COLO668 (cell line): Measurements from ENCODE around the gene CSRP3.
"Not testable (repeated sequence)": the region's sequence is repeated elsewhere in the genome, so short reads cannot be mapped to it uniquely, and the experiment has no call there.

Experiments used
- DNase-seq: peaks from one replicate; lab custom pipeline; 2025; ENCODE audit not compliant: unreplicated experiment; lab: John Stamatoyannopoulos, UW

CSRP3 gene

DNA sequence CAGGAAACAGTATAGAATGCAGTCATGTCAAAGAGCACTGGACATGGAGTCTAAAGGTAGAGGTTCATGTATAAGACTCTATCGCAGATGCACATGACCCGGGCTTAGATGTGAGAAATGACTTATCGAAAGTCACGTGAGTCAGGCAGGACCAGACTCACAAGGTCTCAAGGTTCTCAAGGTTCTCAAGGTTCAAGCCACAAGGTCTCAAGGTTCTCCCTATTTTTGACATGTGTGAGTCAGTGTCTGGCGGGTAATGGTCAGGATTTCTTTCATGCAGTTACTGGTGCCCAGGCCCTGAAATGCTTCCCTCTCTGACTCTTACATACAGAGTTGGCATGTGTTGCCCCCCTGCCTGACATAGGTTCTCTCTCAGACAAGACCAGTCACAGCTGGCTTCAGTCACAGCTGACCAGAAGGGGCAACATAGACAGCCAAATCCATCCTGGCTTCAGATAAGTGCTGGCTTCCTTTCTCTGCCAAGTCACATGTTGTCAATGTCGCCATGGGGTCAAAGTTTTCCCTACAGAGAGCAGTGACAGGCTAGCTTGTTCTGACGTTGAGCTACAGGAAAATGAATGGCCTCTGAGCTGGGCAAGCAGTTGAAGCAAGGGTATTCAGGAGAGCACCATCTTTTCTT, 10.1 kb downstream of the CSRP3 start:
- DNase-seq: no peak

- DNase-seq: no peak
Observed at GRCh38 chr11:19187833-19188258, 13.9 kb downstream of the CSRP3 start.

DNA sequence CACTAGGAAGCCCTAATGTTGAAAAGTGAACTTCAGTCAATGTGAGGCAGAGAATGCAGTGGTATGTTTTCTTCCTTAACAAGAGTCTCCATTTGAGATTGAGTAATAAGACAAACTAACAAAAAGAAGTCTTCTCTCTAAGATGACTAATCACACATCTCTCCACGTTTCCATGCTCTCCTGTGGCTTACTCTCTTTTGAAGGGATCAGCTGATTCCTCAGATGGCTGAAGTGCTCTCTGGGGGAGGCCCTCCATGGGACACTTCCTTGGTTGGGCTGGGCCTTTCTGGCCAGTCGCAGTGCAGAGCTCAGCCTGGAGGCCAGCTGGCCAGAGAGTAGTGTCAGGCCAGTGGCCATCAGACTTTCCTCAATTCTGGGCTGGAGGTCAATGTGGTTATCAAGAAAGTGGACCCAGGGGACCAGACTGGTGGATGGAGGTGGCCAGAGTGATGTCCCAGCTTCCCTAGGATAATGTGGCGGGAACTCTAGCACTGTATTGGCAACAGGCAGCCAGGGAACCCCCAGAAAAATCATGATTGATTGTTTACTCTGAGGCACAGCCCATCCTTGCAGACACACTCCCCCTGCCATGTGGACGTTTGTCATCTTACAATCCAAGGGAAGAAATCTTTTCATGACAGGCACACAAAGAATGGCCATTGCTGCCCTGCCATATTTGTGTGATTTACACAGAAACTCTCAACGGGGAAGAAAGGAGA, 14.5 kb downstream of the CSRP3 start:
- no peak for DNase-seq

DNA sequence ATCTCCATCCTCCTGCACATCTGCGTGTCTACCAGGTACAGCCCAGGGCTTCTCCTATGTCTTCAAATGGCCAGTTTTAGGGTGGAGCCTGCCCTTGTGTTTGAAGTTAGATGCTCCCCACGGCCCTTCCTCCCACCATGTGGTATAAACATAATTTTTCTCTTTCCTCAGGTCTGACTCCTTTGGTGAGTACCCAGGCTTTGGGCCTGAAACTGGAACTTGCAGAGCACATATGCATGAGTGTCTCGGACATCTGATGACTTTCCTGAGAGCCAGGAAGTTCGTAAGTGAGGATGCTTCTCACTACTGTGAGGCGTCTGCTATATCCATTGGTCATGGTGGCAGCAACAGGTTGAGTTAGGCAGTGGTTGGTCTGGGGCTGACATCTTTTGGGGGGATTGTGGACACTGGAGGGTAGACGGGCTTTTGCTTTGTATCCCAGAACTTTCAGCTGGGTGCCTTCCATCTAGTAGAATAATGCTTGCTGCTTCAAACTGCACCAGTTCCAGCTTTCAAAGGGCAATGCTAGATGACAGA, 16.2 kb downstream of the CSRP3 start:
- DNase-seq: no peak

- no peak for DNase-seq
Observed at GRCh38 chr11:19185036-19185435, 16.7 kb downstream of the CSRP3 start.

- no peak for DNase-seq
Observed at GRCh38 chr11:19183646-19184045, 18.1 kb downstream of the CSRP3 start.

DNA sequence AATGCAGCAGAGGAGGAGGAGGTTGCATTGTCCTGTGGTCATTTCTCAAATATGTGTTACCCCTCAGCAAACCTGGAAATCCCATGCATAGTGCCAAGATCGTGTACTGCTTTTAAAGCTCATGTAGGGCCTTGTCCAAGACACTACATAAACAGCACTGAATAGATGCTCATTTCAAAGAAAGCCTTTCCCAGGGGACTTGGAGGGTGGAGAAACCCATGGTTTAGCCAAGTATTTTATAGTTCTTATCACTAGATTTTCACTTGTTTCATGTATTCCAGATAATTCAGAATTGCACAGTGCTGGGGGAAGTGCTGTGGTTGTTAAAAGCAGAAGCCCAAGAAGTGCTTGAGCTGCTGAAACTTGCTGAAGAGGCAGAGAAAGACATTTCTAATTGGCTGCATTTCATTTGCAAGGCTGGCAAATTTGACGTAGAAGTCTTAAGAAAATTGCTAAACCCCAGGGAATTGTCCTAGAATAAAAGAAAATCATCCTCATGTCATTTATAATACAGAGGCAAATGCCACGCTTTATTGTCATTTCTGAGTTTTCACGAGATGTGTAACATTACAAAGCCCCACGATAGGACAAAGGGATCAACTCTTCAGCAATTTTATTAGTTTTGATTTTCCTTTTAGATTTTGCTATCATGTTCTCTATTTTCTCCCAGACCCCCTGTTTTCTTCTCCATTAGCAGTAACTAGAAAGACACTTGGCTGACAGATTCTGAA, 20.1 kb downstream of the CSRP3 start:
- no peak for DNase-seq

DNA sequence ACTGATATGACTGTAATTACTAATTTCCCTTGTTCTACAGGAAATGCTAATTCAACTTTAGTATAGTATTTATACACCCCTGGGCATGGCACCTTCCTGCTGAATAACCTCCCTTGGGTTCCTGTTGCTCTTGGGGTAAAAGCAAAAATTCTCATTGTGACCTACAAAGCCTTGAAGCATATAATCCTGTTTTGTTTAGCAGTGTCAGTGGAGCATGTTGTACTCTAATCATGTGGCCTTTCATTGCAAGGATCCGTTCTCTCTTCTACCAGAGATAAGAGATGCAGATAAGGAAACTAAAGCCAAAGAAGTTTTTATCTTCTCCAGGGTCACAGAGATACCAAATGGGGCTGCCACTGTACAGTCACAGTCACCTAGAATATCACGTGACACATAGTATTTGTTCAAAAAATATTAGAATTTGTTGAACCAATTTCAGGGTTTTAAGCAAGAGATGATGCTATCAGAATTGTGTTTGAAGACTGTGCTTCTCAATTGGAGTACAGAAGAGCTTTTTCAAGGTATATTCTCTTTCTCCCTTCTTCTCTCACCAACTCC, 25.1 kb downstream of the CSRP3 start:
- no peak for DNase-seq

GRCh38 chr11:19173964-19174638, 27.7 kb downstream of the CSRP3 start:
- no peak for DNase-seq

DNA sequence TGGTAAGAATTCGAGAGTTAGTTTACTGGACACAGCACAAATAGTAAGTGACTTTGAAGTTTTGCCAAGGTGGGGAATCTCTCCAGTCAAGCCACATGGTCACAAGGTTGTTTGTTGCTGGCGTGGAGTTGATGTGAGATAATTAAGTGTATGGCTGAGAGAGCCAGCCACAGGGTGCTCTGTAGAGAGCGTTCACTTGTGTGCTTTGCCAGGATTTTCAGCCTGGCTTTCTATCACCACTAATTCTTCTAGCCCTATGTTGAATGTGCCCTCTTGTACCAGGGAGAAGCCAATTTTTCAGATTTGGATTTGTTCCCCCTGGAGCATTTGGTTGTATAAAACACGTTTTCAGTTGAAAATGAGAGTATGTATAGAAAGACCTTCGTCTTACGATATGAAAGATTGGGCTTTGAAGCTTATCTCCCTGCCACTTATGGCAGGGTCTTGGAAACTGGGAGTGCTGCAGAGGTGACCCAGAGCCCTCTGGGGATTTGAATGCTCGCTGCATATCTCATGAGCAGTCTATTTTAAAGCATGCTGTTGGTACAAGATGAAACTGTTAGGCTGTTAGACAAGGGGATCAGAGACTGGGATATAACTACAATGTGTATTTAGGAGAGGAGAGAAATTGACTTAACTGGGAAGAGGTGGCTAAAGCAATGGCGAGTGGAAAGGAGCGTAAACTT, 28.6 kb downstream of the CSRP3 start:
- DNase-seq: no peak

DNA sequence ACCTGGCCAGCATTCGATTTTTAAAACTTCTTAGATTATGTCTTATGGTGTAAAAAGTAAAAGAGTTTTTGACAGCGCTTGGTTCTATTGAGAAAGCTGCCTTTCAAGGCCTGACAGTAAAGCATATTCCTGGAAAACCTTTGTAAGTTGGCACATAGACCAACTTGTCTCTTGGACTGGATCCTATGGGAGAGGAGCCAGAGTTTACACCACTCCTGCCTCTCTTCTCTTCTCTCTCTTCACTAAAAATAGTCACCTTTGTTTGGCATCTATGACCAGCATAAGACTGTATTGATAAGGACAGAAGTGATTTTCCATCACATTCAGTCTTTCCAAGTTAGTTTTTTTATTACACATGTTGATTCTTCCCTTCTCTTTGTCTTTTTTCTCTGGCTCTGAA, 33.7 kb downstream of the CSRP3 start:
- no peak for DNase-seq

DNA sequence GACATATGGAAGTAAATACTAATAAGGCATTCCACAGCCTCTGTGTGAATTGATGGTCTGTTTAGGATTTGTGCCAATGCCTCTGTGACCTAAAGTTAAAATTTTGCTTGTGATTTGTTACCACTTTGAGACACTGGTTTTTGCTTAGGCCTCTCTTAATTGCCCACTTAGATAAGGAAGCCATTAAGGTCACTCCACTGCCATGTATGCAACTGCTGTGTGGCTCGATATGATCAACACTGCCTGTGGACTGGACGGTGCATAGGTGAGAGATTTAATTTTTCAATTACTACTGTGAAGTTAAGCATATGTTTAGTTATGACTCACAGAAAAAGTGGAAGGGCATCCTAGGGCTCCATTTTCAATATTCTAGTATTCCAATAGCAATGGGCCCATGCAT, 36.9 kb downstream of the CSRP3 start:
- DNase-seq: no peak

- no peak for DNase-seq
Observed at GRCh38 chr11:19164230-19164855, 37.4 kb downstream of the CSRP3 start.

DNA sequence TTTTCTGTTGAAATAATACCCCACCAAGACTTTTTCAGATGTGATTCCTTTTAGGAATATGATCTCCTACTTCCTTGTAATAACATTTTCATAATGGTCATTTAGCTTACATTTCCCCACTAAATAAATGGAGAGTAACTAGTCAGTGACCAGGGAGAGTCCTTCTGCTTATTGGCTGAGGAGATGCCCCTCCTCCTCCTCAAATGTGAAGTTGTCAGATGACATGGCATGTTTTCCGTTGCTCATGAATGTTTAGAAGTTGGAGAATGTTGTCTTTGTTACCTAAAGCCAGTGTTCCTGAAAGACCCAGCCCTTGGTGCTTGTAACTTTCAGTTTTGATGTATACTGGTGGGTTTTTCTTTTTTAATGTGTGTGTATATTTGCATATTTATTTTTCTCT, 38.2 kb downstream of the CSRP3 start:
- DNase-seq: no peak

- no peak for DNase-seq
Observed at GRCh38 chr11:19162951-19163505, 38.8 kb downstream of the CSRP3 start.

- no peak for DNase-seq
Observed at GRCh38 chr11:19161651-19162050, 40.1 kb downstream of the CSRP3 start.

GRCh38 chr11:19160847-19161246, 40.9 kb downstream of the CSRP3 start:
- DNase-seq: no peak

GRCh38 chr11:19156892-19157291, 44.9 kb downstream of the CSRP3 start:
- no peak for DNase-seq

GRCh38 chr11:19145319-19145718, 56.5 kb downstream of the CSRP3 start:
- no peak for DNase-seq

DNA sequence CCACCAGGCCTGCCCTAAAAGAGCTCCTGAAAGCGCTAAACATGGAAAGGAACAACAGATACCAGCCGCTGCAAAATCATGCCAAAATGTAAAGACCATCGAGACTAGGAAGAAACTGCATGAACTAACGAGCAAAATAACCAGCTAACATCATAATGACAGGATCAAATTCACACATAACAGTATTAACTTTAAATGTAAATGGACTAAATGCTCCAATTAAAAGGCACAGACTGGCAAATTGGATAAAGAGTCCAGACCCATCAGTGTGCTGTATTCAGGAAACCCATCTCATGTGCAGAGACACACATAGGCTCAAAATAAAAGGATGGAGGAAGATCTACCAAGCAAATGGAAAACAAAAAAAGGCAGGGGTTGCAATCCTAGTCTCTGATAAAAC, 64.9 kb downstream of the CSRP3 start:
- not testable (repeated sequence) for DNase-seq
